ENCODE data around the gene HIRA.

GRCh38 chr22:19429950-19430889 is 1.3 kb downstream of the HIRA start:
- TF ChIP-seq POLR2A (IDR thresholded peaks at IDR 0.05): no peak
- TF ChIP-seq CTCF (IDR thresholded peaks at IDR 0.05): no peak
